Measurements from ENCODE around the gene ING1. TPM values are rescaled to one million over a fixed set of nuclear protein-coding genes. Genes with fewer than 3 reads are reported as not detected.
"Not testable (repeated sequence)": the region's sequence is repeated elsewhere in the genome, so short reads cannot be mapped to it uniquely, and the experiment has no call there.

ING1 gene
- total RNA-seq, 1 donor from 2014 or later, result 13.5 TPM

DNA sequence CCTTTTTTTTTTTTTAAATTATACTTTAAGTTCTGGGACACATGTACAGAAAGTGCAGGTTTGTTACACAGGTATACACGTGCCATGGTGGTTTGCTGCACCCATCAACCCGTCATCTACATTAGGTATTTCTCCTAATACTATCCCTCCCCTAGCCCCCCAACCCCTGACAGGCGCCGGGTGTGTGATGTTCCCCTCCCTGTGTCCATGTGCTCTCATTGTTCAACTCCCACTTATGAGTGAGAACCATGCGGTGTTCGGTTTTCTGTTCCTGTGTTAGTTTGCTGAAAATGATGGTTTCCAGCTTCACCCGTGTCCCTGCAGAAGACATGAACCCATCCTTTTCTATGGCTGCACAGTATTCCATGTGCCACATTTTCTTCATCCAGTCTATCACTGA lies 17.7 kb upstream of the ING1 start:
- not testable (repeated sequence) for DNase-seq (ENCODE audit: low read depth in 2 of 2)

DNA sequence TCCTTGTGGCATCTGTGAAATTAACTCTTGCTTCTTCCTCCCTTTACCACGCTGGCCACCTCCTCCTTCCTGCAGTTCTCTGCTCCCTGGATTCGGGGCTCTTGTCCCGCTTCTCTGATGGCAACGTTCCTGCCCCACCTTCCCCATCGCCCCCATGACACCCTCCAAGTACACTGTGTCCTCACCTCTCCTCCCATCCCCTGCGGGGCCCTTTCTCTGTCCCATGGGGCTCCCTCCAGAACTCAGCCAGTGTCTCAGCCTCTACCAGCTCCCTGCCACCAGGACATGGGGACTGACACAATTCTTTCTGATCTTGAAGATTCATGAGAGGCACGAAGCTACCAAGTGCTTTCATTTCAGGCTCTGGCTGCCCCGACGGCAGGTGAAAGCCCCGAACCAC lies 16.7 kb upstream of the ING1 start:
- DNase-seq (ENCODE audit: low read depth in 2 of 2), result no peak

DNA sequence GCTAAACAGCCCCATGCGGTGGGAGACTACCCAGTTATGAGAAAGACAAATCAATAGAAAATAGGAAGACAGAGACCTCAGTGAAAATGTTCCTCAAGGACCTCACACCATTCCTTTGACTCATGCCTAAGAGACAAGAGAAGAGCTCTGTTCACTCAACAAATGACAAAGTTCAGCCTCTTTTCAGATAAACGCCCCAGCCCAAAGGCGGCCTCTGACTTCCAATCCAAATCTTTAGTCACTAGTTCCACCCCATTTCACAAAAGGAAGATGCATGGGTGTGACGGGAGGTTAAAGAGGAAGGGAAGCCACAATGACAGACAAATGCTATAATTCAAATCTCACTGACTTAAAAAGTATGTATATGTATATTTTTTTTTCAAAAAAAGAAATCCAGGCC lies 15.7 kb upstream of the ING1 start:
- no peak for DNase-seq (ENCODE audit: low read depth in 2 of 2)

GRCh38 chr13:110698689-110699088 lies 14.8 kb upstream of the ING1 start:
- no peak for DNase-seq (ENCODE audit: low read depth in 2 of 2)

DNA sequence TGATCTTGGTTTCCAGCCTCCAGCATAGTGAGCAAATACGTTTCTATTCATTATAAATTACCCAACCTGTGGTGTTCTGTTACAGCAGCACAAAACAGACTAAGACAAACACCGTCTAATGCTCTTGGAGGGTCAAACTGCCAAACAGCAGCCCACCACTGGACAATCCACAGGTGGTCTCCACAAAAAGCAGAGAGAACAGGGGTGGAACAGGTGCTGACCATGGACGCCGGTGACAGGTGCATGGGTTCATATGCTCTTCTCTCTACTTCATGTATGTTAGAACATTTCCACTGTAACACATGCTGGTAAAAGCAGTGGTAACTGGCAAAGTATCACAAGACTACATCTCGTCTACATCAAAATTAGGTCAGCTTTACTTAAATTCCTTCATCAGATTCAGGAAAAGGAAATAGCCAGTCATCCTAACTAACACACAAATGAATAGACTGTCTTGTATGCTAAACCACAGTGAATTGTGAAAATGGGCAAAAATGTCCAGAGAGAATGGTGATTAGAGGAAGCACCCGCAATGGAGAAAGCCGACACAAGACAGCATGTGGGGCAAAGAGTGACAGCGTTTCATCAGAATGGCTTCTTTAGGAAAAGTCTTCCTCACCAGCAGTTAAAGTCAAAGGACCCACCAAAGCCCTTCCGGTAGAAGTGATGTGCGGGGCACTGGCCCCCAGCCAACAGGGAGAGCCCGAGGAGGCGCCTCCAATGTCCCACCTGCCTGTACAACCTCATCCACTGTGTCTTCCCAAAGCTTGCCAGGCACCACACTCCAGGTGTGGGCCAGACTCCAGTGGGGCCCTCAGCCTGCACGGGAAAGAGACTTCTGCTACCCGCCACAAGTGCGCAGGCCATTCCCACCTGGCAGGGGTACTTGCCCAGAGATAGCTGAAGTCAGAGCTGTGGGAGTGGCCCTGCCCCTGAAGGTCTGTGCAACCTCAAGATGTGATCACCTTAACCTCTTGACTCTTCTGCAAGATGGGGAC lies 14.1 kb upstream of the ING1 start:
- DNase-seq (ENCODE audit: low read depth in 2 of 2), result peak in 1 of 2 donors; percentile 73

DNA sequence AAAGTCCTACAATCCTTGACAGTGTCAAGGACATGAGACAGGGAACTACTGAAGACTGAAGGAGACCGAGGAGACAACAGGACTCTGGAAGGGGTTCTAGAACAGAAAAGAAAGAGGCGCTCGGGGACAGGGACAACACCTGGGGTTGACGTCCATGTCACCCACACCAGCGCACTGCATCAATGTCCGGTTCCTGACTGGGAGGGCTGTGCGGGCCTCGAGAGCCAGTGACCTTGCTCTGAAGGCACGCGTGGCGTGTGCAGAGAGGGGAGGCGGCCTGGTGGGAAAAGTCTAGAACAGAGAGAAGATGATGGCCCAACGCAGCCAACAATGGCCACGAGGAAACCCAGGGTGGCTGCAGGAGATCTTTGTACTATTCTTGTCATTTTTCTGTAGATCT lies 13.3 kb upstream of the ING1 start:
- DNase-seq (ENCODE audit: low read depth in 2 of 2), result no peak

DNA sequence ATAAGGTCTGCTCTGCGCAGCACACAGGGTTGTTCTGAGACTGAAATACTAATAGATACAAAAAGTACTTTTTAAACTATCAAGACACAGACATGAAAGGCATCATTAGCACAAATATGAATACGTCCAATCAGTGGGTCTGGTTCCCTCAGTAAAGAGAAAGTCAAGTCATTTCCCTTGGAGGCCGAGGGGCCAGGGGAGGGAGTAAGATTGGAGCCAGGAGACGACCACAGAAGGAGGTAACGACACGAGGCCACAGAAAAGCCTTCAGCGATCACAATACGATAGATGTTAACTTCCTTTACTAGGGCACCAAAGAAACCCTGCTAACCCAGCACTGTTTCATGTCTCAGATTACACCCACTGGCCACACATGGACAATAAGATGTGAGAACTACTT lies 12.9 kb upstream of the ING1 start:
- DNase-seq (ENCODE audit: low read depth in 2 of 2), result no peak

DNA sequence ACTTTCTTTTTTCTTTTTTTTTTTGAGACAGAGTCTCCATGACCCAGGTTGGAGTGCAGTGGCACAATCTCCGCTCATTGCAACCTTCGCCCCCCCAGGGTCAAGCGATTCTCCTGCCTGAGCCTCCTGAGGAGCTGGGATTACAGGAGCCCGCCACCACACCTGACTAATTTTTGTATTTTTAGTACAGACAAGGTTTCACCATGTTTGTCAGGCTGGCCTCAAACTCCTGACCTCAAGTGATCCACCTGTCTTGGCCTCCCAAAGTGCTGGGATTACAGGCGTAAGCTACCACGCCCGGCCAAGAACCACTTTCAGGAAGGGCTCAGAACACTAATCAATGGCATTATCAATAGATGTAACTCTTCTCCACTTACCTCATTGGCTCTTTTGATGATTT lies 12.4 kb upstream of the ING1 start:
- DNase-seq (ENCODE audit: low read depth in 2 of 2), result not testable (repeated sequence)

GRCh38 chr13:110702089-110702488 lies 11.4 kb upstream of the ING1 start:
- DNase-seq (ENCODE audit: low read depth in 2 of 2), result no peak

- no peak for DNase-seq (ENCODE audit: low read depth in 2 of 2)
Observed at GRCh38 chr13:110702591-110703526, 10.6 kb upstream of the ING1 start.

GRCh38 chr13:110705356-110705825 lies 8.1 kb upstream of the ING1 start:
- no peak for DNase-seq (ENCODE audit: low read depth in 2 of 2)

- DNase-seq (ENCODE audit: low read depth in 2 of 2), result peak; percentile 94
Observed at GRCh38 chr13:110705826-110706569, 7.5 kb upstream of the ING1 start, which contains the start of gene CARS2. Gene CARS2, minus strand, starts transcription at chr13:110706116. Its CDS starts 23 bp downstream, at chr13:110706093.

DNA sequence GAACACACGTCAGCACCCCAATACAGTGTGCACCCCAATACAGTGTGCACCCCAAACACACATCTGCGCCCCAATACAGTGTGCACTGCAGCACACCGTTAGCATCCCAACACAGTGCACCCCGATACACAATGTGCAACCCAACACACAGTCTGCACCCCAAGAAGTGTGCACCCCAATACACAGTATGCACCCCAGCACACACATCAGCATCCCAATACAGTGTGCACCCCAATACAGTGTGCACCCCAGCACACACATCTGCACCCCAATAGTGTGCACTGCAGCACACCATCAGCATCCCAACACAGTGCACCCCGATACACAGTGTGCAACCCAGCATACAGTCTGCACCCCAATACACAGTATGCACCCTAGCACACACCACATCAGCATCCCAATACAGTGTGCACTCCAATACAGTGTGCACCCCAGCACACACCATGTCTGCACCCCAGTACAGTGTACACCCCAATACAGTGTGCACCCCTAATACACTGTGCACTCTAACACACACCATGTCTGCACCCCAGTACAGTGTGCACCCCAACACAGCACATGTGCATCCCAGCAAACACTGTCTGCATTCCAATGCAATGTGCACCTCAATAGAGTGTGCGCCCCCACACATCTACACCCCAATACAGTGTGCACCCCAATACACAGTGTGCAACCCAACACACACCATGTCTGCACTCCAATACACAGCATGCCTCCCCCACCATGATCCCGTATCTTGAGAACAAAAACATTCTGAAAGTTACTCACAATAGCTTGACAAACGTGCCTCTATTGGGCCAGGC lies 6.7 kb upstream of the ING1 start:
- DNase-seq (ENCODE audit: low read depth in 2 of 2), result no peak

GRCh38 chr13:110712081-110712848 lies 1.2 kb upstream of the ING1 start:
- DNase-seq (ENCODE audit: low read depth in 2 of 2), result peak; percentile 77 to 86

DNA sequence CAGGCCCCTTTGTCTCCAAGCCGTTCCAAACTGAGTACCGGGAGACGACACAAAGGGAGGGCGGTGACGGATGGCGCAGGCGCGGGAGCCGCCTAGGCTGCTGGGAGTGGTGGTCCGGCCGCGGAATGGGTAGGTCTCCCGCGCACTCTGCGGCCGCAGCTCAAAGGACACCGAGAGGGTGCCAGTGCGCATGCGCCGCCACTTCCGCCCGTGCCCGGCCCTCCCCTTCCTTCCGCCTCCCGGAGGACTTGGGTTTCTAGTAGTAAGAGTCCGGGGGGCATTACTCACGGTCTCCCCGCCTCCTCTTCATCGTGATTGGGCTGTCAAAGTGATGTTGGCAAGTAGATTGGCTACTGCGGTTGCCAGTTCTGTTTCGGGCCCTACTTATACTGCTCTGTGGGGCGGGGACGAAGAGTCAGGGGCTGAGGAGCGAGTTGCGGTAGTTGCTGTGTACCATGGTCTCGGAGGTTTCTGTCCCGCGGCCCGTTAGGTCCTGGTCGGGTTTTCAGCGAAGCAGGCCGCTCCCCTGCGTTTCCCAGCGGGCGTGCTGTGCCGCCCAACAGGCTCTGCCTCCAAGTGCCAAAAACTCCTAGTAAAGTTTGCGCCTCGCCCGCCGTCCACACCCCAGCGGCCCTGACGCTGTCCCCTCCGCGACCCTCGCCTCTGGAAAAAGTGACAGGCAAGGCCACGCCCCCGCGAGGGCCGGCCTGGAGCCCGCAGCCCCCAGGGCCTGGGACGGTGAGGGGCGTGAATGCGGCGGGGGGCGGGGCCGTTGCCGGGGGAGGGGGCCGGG lies 455 bp upstream of the ING1 start:
- DNase-seq (ENCODE audit: low read depth in 2 of 2), result peak; percentile 100

- peak; percentile 55 to 57 for DNase-seq (ENCODE audit: low read depth in 2 of 2)
Observed at GRCh38 chr13:110713981-110714796, 689 bp downstream of the ING1 start.

DNA sequence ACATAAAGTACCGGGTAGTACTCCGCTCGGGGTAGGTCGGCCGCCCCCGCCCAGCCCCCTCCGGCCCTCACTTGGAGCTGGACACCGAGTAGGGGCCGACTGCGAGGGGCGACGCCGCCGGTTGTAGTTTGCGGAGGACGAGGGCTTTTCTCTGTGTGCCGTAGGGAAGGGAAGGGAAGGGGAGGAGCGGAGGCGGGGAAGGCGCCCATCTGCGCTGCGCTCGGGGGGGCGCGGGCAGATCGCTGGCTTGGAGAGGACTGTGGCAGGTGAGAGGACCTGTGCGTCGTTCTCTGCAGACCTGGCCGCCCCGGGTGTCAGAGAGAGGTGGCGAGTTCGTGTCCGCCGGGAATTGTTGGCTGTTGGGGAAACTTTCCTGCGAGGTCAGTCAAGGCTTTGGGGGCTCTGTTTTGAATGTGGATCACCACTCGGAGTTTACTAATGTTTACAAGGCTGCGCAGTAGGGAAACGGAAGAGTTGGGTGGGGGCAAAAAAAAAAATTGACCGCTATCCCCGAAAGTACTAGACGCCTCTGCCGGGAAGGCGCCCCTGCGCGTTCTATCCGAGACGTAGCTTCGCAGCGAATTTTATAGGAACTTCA lies 1.4 kb downstream of the ING1 start:
- DNase-seq (ENCODE audit: low read depth in 2 of 2), result peak; percentile 63 to 70

Measured in lung microvascular endothelial cell (primary cell).